CD1c-positive myeloid dendritic cell (primary cell): ENCODE measurements around the gene ZNF451.

Experiments
- DNase-seq: peaks from one replicate; pipeline ENCODE4 v3.0.0-alpha.2; 2016; ENCODE audit errors: extremely low spot score

ZNF451 gene

DNA sequence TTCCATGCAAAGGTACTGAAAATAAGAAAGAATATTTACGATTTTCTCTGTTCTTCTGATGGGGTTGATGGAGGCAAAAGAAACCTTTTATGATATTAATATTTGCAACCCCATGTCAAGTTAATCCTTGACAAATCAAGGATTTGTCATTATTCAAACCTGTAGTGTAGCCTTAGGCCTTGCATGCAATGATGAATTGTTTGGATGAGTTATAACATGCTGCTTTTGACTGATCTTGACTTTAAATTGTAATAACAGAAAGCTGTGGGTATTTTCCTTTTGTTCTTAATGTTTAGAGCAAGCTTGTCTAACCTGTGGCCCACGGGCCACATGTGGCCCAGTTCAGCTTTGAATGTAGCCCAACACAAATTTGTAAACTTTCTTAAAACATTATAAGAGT lies 69.1 kb downstream of the ZNF451 start:
- no peak for DNase-seq

DNA sequence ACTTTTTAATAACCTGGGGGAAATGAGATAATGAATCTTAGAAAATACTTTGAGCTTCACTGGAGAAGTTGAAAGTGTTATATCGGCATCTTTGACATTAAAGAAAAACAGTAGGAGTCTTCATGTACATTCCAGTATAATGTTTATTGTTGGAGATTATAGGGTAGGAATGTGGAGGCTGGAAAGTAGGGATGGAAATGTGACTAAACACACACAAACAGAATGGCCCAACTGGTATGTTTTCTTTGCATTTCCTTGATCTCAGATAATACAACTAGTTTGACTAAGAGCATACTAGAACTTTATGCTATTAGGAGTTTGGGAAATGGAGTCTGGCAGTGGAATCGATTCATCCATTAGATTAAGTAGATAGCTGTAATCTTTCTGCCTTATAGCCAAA lies 72.0 kb downstream of the ZNF451 start:
- DNase-seq: no peak

DNA sequence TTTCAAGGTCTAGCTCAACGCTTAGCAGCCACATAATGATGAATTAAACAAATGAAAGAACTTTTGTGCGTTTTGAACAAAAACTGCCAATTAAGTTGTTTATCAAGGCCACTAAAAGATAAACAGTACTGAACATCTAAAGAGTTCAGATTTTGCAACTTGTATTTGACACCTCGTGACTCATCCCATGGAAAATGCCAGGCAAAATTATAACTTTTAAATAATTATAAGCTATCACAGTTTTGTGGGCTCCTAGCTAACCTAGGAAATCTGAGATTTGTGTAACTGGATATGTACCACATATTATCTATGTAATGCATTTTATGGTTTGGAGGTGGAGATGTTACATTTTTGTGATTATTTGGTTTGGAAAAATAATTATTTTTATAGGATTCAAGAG lies 72.5 kb downstream of the ZNF451 start:
- DNase-seq: no peak

DNA sequence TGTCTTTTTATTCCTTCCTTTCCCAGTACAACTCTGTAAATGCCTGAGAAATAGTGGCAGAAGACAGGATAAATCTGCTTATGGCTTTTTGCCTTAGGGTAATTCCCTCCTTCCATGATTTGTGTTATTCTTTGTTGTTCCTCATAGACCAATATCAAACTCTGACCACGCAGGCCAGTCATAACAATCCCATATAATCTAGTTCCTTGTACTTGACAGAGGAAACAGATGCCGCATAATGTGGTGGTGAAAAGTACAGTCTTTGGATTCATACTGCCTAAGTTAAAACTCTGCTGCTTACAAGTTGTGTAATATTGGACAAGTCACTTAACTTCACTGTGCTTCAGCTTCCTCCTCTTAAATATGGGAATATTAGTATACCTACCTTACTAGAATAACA lies 74.0 kb downstream of the ZNF451 start:
- peak; percentile 12 for DNase-seq

DNA sequence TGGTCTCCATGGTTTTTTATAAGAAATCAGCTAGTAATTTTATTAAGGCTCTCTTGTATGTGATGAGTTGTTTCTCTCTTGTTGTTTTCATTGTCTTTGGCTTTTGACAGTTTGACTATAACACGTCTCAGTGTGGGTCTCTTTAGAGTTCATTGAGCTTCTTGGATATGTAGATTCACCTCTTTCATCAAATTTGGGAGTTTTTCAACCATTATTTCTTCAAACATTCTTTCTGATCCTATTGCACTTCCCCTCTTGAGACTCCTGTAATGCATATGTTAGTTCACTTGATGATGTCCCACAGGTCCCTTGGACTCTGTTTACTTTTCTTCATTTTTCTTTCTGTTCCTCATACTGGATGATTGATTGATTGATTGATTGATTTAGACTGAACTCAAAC lies 75.1 kb downstream of the ZNF451 start:
- no peak for DNase-seq

DNA sequence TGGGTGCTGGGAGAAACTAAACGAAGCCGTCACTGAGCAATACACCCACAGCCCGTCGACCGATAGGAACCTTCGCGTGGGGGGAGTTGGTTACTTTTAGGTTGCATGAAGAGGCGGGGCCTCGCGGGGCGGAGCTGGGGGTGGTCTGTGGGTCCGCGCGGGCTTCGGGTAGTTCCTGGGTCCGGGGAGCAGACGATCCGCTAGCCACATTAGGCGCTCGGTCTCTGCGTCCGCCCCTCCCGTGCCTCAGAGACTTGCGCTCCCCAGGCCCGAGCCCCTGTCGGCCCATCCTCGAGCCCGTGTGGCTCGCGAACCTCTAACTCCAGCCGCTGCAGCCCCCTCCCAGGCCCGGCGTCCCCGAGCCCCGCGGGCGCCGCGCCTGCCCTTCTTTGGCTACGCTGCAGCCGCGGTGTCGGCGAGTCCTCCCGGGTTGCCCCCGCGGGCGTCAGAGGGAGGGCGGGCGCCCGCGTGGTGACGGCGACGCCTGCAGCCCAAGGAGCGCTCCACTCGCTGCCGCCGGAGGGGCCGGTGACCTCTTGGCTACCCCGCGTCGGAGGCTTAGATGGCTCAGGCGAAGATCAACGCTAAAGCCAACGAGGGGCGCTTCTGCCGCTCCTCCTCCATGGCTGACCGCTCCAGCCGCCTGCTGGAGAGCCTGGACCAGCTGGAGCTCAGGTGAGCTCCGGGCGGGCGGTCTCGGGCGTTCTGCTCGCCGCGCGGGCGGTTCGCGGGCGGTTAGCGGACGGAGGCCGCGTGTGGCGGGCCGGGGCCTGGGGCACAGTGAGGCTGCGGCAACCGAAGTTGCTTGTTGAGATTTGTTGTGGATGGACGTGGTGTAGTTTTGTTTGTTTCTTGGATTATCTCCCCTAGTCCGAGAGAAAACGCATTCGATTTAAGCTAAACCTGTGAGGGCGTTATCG lies 82.4 kb downstream of the ZNF451 start, which contains the start of gene BAG2:
TSS of gene BAG2 (plus strand) at position 191 of the 920 bp plus-strand sequence. CDS start at position 563, 372 bp downstream.
- peak; percentile 83 for DNase-seq

DNA sequence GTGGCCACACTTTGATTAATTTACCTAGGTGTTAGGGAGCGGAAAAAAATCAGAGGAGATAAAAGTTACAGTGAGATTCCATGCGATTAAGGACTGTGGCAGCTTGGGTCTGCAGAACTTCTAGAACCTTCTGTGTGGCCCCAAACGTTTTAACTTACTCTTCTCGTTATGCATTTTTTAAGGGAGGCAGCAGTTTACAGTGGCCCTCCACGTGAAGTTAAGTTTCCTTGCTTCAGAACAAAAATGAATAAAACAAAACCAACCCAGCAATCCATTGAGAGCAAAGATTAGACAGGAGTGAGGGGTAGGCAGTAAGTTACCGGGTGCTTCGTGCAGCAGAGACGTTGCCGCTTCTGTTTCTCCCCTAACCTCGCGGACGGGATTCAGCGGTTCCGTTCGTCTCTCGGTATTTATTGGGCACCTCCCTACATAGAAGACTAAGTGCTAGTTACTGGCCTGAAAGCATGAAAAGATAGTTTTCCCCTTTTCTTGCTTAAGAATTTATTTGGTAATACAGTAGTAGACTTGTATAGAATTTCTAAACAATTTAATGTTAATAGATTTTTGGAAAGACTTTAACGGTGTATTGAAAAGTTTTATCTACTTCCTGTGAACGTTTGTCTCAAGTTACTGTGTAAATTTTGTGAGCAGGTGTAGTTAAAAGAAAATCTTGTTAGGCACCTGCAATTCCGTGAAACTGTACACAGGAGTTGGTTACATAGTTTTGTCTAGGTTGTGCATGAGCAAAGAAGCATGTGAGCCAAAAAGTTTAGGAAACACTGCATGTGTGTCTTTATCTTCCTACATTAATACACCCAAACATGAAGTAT lies 83.3 kb downstream of the ZNF451 start:
- DNase-seq: peak; percentile 13

DNA sequence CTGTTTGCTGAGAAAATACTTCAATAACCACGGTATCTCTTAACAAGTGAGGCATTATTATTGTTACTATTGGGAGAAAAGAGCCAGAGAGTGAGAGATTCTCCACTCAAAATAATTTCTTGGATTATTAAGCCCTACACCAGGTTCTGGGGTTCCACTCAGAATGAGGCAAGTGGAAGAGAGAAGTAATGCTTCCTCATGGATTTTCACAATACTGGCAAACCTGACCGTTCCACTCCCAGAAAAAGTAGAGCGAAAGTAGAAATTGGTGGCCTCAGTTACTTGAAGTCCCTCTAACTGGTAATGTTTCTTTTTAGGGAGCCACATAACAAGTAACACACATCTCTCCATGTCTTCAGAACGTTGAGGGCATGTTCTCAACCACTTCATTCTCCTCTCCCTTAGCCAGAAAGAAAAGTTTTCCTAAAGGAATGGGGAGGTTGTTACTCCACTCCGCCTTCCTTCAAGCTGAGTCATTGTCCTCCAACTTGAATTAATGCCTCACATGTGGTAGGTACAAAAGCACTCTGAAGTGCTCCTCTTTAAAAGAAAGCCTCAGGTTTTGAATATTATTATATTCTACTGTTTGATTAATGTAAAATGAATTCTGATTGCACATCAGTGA lies 84.0 kb downstream of the ZNF451 start:
- no peak for DNase-seq

DNA sequence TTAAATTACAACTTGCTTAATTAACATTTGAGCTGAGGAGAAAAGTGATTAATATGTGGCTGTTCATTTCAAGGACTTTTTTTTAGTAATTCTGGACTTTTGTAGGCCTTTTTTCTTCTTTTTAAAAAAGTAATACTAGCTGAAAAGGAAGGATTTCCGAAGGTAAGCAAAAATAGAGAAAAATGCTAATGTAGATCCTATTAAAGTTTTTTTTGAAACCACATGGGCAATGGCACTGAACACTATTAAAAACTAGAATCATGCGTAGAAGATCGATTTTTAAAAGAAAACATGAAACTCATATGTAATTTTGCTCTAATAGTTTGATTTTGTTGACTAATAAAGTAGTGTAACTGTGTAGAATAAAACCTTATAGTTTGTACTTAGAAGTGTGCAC lies 84.5 kb downstream of the ZNF451 start:
- no peak for DNase-seq

DNA sequence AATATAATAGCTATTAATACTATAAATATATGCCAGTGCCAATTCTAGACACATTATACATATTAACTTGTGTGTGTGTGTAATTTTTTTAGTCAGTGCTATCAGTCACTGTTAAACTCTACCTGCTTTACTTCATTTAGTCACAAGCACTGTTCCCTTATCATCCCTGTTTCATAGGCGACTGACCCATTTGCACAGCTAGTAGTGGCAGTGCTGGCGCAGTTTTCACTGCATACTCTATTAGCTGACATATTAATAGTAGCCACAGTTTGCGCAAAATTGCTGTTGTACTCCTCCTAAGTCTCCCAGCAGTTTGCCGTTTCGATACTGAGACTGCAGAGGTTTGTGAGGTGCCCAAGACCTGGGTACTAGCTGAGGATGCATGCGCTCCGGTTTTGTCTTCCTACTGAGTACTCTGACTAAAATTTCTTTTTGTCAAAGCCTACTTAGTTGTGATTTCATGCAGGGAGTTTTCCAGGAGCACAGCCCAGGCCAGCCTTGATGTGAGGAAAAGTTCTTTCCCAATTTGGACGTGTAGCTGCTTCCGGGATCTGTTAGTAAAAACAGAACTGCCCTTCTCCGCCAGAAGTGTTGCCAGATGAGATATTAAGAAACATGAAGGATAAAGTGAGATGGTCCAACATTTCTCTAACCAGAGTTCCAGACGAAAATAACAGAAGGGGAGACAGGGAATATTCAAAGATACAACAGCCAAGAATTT lies 87.7 kb downstream of the ZNF451 start:
- no peak for DNase-seq

DNA sequence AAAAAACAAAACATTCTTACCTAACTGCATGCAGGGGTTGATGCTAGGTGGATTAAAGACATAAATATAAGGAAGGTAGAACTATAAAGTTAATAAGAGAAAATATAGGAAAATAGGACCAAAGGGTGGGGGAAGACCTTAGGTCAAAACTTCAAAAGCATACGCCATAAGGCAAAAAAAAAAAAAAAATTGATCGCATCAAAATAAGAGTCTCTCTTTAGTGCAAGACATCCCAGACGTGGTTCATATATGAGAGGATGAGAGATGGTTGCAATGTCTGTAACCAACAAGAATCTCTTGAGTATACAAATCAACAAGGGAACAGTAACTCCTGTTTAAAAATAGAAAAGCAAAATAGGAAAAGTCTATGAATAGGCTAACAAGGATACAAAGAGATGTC lies 90.6 kb downstream of the ZNF451 start:
- DNase-seq: no peak

DNA sequence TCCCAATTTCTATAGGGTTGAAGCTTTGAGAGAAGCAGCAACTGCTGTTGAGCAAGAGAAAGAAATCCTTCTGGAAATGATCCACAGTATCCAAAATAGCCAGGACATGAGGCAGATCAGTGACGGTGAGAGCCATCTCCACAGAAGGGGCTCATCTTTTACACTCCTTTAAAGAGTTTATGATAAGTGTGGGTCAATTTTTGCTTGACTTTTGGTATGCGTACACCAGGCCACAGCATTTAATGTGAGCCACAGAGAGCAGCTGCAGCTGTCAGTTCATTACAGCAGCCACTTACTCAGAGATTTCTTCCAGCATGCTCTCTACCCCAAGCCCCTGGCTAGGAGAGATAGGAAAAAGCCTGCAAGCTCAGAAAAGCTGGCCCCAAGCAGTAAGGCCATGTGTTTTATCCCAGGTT lies 92.0 kb downstream of the ZNF451 start:
- no peak for DNase-seq

DNA sequence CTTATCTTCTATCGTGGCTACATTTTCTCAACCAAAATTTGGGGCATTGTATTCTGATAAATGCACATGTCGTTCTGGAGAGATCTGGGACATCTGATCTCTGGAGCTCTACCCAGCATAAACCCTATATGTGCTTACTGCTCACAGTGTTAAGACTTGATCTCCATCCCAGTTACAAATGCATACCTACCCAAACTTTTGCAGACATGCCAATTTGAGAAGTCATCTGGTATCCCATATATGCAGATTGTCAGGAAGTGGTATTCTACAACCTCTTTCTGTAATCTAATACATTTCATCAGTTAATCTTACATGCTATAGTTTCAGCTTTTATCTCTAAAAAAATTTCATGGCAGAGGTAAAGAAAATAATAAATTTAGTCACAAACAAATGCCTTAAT lies 93.3 kb downstream of the ZNF451 start:
- no peak for DNase-seq

DNA sequence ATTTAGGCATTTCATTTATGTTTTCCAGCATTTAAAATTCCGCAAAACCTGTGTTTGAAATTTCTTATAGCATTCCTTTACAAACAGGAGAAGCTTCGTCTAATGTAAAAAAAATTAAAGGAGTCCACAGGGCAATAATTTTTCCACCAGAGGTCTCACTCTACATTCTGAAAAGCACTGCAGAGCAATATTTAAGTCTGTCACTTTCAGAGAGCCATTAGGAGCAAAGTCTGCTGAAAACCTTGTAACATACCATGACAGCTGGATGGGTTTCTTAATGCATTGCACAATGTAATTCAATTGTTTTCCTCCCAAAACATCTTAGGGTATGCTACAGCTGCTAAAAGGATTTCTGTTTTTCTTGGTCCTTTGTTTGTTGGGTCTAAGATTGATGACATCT lies 100.2 kb downstream of the ZNF451 start:
- DNase-seq: no peak

DNA sequence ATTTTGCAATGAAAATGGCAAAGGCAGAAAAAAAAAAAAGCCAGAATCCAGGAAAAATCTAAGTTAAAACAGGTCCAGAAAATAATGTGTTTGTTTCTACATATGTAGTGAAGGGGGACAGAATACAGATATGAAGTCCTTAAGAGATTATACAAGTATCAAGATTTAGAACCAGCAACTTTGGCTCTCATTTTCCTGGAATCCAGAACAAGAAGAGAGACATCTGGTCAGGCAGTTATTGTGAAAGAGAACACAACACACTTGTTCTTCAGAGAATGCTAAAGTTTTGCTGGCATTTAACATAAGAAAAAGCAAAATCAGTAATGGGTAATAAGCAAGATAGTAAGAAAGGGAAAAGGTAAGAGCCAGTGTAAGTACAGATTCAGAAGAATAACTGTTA lies 103.2 kb downstream of the ZNF451 start:
- DNase-seq: no peak

DNA sequence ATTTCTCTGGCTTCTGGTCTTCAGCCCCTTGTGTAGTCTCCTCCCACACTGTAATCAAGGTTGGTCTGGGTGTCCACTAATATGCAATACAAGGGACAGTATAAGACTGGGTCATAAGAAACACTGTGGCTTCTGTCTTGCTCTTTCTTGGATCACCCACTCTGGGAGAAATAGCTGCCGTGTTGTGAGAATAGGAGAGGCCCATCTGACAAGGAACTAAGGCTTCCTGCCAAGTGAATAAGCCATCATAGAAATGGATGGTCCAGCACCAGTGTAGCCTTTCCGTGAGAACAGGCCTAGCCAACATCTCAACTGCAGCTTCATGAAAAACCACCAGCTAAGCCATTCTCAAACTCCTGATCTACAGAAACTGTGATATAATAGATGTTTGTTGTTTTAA lies 105.5 kb downstream of the ZNF451 start:
- DNase-seq: no peak

DNA sequence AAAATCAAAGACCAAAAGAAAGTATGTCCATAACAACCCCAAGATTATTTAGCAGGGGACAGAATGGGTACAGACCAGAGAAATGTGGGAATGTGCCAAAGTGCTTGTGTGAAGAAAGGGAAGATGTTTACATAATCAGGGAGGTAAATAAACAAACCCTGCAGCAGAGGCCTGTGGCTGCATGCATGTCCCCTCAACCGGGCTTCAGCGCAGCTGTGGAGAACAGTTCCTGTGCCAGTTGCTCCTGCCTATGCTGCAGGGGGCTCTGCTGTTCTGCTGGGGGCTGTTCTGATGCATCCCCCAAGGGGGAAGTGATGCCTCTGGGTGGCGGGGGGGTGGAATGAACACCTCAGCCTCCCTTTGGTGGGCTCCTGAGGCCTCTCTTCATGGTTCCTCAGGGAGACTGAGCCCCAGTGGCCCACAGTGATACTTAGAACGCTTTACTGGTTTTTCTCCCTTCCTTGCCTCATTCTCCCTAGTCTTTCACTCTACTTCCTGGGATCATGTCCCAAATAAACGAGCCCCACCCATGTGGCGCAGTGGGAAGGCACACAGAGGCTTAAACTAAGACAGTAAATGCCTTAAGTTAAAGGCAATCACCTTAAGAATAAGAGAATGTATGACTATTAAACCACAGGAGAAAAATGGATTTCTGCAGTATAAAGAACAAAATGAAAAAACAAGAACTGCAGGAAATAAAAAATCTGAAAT lies 109.1 kb downstream of the ZNF451 start:
- DNase-seq: no peak

DNA sequence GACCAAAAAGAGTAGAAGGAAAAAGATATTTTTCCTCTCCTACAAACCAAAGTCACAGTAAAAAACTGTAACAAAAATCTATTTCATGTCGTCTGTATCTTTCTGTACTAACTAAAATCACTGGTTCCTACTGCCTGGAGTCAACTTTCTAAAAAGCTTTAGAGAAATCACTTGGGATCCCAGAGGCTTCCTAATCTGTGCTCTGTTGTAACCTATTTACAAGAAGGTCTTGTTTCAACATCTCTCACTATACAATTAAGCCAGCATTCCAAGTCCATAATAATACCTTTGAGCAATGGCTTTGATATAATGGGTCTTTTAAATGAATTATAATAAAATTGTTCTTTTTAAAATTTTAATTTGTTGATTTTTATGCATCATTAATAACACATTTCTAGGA lies 111.7 kb downstream of the ZNF451 start:
- no peak for DNase-seq

DNA sequence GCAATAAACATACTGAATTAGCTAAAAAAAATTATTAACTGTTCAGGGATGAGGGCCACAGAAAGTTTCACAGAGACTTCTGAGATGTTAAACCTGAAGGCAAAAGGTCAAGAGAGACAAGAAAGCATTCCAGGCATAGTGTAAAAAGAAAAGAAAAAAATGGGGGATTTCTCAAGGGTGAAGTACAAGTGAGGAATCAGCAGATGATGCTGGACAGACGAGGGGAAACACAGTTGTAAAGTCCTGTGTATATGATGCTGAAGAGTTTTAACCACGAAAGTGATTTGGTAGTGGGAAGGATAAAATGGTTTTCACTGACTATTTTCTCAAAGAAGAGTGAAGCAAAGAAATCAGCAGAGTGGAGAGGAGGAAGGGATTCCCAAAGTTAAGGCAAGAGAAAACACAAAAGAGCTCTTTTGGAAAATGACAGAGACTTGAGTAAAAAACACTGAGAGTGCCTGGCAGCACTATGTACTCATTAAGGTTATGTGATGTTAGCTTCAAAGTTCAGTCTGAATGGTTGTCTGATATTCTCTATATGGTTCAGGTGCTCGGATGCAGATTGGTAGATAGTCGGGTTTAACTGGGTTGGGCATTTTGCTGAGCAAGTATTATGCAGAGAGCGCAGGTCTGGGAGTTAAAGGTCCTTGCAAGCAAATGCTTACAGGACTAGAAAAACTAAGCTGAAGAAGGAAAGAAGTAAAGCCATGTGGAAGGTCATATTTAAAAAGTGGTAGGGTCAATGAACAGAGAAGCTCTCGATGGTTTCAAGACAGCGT lies 115.8 kb downstream of the ZNF451 start:
- DNase-seq: no peak

DNA sequence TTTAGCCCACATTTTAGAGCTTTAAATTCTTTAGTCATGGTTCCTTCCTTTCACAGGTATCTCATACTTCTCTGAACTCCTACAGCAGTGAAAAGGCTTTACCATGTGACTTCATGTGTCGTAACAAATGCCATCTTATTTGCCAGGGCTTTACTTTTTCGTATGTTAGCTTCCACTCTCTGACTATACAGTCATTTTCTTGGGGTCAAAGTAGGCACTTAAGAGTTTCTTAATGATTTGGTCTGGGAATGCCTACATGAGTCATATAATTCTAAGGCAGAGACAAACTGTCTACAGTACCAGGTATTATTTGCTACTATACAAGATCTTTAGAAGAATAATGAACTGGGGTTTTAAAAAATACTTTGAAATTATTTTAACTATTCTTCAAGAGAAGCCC lies 117.2 kb downstream of the ZNF451 start:
- no peak for DNase-seq
